Activated gamma-delta T cell (primary cell): ENCODE results near the gene EXOC6.
"Not testable (repeated sequence)": the region's sequence is repeated elsewhere in the genome, so short reads cannot be mapped to it uniquely, and the experiment has no call there.

Source experiments
- DNase-seq: peaks from one replicate; lab custom pipeline; 2025; lab: John Stamatoyannopoulos, UW

EXOC6 gene

DNA sequence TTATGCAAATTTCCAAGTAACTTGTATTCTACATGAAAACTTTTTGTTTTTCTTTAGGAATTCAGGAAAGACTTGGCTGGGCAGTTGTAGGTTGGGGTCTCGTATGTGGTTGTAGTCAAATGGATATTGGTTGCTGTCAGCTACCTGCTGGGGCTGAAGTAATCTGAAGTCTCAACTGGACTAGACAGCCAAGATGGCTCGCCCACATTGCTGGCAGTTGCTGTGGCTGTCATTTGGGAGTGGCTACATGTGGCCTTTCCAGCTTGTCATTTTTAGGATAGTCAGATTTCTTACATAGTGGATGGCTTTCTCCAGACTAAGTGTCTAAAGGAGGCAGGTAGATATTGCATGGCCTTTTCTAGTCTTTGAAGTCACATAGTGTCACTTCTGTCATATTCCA, 32.6 kb downstream of the EXOC6 start:
- DNase-seq: no peak

DNA sequence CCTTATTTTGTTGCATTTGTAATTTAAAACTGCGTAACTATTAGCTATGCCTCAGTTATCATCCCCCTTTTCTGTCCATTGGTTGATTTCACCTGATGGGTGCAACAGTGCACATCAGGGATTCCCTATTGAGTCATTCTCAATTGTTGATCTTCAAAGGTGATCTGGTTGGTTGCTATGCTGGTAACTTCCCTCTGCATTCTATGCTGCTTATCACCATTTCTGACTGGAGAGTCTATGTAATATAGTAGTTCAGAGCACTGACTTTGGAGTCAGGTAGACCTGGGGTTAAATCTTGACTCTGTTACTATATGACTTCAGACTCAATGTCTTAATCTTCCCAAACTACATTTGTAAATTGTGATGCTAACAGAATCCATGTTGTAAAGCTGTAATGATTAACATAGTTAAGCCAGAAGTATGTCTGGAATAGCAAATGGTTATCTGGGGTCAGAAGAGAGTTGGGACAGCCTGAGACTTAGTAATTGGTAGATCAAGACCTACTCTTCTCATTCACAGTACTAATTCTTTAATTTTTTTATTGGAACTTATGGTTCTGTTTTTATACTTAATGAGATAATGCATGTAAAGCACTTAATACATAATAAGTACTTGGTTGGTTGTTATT, 38.1 kb downstream of the EXOC6 start:
- no peak for DNase-seq

DNA sequence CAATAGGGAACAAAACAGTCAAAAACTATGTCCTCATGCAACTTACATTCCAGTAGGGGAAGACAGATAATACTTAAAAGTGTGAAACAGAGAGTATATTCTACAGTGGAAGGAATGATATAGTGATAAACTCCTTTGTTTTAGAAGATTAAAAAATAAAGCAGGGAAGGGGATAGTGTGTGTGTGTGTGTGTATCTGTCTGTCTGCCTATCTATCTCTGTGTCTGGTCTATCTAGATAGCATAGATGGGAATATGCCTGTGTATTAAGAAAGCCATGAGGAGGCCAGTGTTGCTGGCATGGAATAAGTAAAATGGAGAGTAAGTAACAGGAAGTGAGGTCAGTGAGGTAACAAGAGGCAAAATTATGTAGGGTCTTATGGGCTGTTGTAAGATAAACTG, 42.2 kb downstream of the EXOC6 start:
- DNase-seq: no peak

DNA sequence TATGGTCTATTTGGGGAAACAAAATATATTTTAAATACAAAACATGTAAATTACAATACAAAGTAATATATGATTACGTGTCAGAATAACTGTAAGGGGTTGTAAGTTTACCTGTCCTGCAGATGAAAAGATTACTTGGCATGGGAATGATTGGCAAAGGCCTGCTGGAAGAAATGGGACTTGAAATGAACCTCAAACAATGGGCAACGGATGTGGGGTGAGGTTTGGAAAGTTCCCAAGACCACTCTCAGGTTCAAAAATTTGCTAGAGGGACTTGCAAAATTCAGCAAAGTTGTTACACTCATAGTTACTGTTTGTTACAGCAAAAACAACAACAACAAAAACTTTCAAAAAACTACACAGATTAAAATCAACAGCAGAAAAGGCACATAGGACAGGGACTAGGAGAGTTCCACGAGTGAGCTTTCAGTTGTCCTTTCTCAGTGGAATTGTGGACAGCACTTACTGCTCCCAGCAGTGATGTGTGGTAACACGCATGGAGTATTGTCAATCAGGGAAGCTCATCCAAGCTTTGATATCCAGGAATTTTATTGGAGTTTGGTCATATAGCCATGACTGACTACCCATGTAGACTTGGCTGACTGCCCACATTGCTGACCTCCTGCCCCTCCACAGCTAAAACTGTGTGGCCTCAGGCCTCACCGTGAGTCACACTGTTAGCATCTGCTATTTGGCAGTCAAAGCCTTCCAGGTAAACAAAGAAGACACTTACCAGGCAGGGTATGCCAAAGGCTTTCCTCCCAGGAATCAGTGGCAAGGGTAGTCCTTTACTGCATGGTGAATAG, 43.8 kb downstream of the EXOC6 start:
- no peak for DNase-seq

DNA sequence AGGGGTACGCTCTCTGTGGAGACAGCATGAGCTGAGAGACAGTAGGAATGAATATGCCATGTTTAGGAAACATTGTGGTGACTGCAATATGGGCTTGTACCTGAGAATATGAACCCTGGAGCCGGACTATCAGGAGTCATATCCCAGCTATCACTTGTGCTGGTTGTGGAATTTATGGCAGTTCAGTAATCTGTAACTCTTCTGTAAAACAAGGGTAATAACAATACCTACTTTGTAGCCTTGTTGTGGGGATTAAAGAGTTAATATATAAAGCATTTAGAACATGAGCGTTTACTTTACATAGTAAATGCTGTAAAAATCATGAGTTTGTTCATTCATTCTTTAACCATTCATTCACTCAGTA, 44.4 kb downstream of the EXOC6 start:
- no peak for DNase-seq

DNA sequence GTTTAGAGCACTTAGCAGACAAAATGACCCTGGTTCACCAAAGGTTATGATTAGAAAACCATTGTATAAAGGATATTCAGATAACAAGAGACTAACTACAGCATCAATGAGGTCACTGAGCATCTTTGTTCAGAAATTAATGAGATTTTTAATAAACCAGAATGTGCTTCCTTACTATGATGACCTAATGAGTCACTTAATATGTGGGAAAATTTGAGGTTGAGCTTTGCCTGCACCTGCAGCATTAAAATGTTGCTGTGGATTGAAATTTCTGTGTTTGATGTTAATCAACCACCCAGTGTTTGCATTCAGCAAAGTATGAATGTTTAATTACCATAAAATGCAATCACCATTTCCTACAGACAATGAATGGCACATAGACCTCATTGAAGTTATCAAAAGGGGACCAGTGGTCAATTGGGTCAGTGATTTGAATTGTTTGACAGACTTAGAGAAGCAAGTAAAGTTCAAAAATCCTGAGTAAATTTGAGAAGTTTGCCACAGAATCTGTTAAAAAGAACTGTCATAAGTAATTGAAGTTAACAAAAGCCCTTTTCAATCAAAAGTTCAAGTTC, 45.8 kb downstream of the EXOC6 start:
- no peak for DNase-seq

DNA sequence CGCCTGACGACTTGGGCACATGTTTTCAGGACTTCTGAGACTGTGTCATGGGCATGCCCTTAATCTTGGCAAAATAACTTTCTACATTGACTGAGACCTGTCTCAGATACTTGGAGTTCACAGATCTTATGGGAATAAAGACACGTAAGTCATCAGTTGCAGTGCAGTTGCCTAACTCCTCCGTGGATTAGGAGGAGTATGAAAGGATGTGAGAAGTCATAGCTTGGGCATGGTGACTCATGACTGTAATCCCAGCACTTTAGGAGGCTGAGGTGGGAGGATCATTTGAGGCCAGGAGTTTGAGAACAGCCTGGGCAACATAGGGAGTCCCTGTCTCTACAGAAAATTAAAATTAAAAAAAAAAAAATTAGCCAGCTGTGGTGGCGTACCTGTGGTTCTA, 49.6 kb downstream of the EXOC6 start:
- DNase-seq: no peak

DNA sequence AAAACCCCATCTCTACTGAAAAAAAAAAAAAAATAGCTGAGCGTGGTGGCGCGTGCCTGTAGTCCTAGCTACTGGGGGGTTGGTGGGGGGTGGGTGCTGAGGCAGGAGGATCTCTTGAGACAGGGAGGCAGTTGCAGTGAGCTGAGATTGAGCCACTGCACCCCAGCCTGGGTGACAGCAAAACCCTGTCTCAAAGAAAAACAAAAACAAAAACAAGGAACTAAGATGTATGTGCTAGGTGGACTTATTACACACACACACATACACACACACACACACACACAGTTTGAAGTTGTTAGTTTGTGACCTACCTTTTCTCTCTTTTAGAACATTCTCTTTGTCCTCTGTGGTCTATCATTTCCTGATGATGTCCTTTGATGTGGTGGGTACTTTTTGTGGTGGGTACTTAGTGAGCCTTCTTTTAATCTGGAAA, 53.5 kb downstream of the EXOC6 start:
- no peak for DNase-seq

DNA sequence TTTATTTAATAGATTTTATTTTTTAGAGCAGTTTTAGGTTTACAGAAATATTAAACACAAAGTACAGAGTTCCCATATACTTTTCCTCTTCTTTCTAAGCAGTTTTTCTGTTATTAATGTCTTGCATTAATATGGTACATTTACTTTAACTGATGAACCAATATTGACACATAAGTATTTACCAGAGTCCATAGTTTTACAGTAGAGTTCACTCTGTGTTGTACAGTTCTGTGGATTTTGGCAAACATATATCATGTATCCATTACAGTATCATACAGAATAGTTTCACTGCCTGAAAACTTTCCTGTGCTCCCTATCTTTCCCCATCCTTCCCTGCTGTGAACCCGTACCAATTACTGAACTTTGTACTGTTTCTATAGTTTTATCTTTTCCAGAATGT, 55.3 kb downstream of the EXOC6 start:
- DNase-seq: no peak

DNA sequence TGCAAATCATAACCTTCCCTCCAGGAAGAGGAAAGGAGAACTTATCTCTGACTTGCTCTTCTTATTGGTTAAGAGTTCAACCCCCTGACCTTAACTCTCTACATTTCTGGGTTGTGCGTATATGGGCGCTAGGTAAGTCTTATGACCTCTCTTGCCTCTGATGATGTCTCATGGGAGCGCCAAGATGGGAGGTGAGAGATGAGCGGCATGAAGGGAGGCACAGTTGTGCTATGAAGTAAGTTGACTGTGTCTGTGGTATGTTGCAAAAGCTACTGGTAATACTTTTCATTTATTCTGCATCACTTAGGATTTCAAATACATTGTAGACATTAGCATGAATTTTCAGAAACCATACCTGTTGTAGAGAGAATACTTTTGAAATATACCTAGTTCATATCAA, 59.0 kb downstream of the EXOC6 start:
- no peak for DNase-seq

DNA sequence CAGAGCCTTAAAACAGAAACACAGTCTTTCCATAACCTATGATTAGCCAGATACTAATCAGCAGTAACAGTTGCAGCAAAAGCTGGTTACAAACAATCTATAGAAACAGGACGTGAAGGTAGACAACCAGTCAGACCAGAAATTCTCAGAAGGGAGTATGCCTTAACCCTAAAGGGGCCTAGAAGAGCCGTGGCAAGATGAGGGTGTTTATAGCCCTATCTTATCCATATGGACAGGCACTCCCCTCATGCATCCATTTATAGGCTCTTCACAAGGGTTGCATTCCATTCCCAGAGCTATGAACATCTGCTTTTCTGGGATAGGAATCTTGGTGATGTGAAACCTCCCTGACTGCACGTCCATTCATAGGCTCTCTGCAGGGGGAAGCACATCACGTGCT, 64.3 kb downstream of the EXOC6 start:
- not testable (repeated sequence) for DNase-seq

DNA sequence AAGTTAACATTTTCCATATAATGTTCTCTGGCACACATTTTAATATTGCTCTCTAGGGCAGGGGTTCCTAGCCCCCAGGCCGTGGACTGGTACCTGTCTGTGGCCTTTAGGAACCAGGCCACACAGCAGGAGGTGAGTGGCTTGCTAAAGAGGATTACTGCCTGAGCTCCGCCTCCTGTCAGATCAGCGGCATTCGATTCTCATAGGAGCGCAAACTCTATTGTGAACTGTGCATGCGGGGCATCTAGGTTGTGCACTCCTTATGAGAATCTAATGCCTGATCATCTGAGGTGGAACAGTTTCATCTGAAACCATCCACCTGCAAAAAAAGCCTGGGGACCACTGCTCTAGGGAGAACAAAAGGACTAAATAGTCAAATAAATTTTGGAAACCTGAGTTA, 65.7 kb downstream of the EXOC6 start:
- no peak for DNase-seq

DNA sequence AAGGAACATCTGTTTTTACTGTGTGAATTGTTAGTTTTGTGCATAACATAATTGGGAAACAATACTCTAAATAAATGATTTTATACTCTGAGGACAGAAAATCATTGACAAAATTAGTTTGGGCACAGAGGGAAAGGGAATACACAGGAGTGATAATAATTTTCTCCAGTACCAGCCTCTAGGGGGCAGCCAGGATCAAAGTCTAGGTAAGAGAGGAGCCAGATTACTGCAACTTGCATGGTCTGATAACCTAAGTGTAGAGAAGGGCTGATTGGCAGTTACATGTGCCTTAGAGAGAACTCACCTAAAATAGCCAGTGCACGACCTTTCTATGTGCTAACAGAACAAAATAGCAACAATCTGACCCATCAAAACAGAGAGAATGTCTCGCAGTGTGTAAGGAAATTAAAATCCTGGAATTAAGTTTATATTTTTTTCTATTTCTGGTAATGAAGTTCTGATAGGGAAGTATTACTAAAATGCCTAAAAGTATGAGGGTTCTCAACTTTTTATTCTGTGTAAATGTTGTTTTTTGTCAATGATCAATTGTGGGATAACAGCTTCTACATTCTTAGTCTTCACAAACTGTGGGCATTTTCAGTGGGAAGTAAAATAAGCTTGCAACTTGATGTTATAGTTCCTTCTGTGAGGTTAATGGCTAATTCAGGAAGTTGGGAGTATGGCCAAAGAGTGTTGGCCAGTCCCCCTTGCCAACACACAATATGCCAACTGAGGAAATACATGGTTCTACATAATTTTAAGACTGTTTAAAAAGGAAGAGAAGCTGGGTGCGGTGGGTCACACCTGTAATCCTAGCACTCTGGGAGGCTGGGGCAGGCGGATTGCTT, 66.4 kb downstream of the EXOC6 start:
- DNase-seq: no peak

DNA sequence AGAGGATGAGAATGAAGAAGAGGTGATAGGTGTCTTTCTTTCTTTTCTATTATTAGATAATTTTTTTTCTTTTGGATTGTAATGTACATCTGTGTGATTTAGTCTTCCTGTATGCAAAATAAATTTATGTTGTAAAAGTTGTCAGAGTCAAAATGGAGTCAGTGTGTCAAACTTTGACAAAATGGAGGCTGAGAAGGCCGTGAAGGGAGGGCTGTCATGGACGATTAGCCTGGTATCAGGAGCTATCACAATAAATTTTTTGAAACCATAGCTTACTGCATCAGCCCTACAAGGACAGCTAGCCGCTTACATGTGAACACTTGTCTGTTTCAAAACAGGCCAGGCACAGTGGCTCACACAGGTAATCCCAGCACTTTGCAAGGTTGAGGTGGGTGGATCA, 67.6 kb downstream of the EXOC6 start:
- no peak for DNase-seq

DNA sequence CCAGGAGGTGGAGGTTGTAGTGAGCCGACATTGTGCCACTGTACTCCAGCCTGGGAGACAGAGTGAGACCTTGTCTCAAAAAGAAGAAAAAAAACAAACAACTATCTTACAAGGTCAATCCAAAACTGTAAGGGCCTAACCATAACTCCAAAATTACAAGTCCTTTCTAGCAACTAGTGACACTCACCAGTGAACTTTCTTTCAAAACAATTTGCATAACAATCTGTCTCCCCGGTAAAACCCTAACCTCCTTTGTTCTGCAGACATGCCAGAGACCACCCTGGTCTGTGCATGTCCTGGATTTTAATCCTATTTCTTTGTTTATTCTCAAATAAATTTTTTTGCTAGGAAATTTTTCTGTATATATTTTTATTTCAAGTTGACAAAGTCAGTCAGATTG, 68.1 kb downstream of the EXOC6 start:
- DNase-seq: no peak

DNA sequence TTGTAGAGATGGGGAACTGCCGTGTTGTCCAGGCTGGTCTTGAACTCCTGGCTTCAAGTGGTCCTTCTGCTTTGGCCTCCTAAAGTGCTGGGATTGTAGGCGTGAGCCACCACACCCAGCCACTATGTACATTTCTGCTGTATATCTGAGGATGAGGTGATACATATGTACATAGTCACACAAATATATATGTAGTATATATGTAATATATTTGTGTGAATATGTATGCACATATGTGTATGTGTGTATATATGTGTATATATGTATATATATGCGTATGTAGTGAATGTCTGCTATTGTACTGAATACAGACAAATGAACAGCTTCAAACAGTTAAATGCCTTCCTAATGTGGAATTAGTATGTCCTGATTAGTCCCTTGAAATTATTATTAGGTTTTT, 70.3 kb downstream of the EXOC6 start:
- DNase-seq: no peak

DNA sequence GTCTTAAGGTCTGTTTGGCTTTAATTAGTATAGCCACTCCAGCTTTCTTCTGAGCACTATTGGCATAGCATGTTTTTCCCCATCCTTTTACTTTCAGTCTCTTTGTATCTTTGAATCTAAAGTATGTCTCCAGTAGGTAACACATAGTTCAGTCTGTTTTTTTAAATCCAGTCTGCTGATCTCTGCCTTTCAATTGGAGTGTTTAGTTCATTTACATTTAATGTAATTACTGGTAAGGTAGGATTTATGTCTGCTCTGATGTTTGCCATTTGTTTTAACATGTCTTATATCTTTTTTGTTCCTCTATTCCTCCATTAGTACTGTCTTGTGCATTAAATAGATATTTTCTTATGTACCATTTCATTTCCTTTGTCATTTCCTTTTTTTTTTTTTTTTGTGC, 72.5 kb downstream of the EXOC6 start:
- no peak for DNase-seq

DNA sequence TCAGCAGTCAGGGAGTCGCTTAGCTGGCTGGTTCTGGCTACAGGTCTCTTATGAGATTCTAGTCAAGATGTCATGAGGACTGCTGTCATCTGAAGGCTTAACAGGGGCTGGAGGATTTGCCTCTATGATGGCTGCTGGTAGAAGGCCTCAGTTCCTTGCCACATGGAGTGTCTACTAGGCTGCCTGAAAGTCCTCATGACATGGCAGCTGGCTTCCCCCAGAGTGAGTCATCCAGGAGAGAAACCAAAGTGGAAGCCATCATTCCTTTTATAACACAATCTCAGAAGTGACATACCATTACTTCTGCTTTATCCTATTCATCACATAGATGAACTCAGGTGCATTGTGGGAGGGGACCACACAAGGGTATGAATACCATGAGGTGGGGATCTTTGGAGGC, 75.1 kb downstream of the EXOC6 start:
- no peak for DNase-seq

DNA sequence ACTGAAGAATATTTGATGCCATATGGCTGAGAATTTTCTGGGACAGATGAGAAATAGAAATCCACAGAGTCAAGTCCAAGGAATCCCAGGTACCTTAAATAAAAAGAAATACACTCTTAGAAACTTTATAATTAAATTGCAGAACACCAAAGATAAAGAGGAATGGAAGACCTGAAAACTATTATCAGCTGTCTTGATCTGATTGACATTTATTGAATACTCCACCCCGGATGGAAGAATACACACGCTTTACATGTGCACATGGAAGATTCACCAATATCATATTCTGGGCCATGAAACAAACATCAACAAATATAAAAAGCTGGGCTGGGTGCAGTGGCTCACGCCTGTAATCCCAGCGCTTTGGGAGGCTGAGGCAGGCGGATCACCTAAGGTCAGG, 81.6 kb downstream of the EXOC6 start:
- DNase-seq: no peak

DNA sequence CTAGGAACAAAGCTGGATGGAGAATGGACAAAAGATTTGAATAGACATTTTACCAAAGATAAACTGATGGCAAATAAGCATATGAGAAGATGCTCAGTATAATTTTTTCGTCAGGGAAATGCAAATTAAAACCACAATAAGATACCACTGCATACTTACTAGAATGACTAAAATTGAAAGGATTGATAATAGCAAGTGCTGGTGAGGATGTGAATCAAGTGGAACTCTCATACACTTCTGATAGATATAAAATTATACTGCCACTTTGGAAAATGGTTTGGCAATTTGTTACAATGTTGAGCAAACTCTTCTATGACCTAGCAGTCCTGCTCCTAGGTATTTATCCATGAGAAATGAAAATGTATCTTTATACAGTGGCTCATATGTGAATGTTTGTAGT, 83.3 kb downstream of the EXOC6 start:
- DNase-seq: no peak

DNA sequence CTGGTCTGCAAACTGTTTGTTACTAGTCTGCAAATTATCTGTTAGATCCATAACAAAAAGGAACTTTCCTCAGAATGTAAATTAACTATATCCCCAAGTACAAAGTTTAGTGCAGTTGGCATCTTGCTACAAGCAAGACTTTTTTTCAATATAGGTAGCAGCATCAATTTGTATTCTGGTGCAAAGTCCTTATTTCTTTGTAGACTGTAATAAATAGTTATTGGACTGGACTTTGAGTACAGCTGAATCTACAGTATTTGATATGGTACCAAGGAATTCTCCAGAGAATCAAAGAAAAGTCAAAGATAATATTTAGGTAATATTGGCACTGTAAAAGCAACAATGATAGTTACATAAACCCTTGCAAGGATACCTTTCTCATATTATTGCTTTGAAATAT, 89.6 kb downstream of the EXOC6 start:
- no peak for DNase-seq

DNA sequence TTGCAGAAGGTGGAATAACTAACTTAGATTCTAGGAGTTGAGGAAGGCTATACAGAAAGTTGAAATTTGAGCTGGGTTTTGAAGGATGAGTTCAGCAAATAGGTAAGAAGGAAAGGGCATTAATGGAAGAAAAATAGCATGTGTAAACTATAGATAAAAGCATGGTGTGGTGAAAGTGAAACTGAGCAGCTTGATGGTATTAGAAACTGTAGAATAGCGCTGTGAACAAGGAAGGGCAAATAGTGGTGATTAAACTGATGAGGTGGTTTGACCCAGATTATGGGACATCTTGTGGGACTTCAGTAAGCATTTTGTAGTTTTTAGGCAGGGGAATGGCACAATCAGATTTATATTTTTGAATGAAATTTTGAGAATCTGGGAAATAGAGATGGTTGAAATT, 90.5 kb downstream of the EXOC6 start:
- no peak for DNase-seq

DNA sequence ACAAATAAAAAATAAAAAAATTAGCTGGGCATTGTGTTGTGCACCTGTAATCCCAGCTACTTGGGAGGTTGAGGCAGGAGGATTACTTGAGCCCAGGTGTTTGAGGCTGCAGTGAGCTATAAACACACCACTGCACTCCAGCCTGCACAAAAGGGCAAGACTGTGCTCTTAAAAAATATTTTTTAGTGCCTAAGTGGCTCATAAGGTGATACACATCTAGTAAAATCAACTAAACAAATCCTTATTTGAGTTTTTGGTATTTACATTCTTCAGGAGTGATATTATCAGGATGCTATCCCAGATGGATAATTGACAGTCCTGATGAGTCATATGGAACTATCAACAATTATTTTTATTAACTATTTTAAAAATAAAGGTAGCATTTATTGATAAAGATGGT, 93.9 kb downstream of the EXOC6 start:
- no peak for DNase-seq
